Spleen (tissue), 7 donors: Measurements from ENCODE around the gene CAMTA1.

Experiments used
- POLR2A ChIP-seq, 3 donors: fragments of 450-650 bp; IDR thresholded peaks; one replicate each; pipeline ENCODE4 v1.5.1; 2017; ENCODE audit warnings: antibody characterized with exemption in 3 of 3, mild to moderate bottlenecking in 1 of 3
- POLR2AphosphoS5 ChIP-seq, 3 donors: sonication (generic); formaldehyde crosslinking; IDR thresholded peaks; one replicate each; pipeline ENCODE4 v1.5.1; 2017; ENCODE audit warnings: antibody characterized with exemption in 3 of 3
- TF ChIP-seq, protein P1 (sequence below), 11 experiments: fragments of 200-600 bp in 7 of 11; fragments of 450-650 bp in 4 of 11; sonication (generic) in 4 of 11; IDR thresholded peaks in 8 of 11; conservative IDR thresholded peaks in 3 of 11; 1 replicate in 7 of 11; 2 replicates in 4 of 11; pipeline versions ENCODE4 v1.4.0 to v1.8.0; 2016 to 2021; ENCODE audit warnings: antibody characterized with exemption in 11 of 11, inconsistent platforms in 4 of 11, mild to moderate bottlenecking in 1 of 11
- donor health status: DM: no; HTN: no; CAD: no; lungs with moderate emphysema.
- donor health status: DM: no; HTN: no; CAD: no.
- donor health status: DM: no; HTN: no; CAD: no.

DNA sequence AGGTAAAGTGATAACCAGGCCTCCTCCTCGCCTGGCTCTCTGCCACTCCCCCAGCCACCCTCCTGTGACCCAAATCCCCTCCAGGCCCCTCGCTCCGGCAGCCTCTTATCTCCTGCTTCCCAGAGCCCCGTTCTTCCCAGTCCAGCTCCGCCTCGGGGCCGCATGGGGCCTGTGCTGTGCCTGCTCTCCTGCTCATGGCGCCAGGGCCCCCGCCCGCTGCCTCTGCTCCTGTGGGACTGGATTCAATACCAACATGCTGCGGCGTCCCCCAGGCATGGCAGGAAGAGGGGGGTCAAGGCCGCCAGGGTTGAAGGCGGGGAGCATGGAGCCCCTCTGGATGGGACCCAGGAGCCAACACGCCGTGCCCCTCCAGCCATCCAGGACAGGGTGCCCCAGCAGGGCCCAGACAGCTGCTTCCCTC, 772.8 kb downstream of the CAMTA1 start:
- TF ChIP-seq, protein P1, sequence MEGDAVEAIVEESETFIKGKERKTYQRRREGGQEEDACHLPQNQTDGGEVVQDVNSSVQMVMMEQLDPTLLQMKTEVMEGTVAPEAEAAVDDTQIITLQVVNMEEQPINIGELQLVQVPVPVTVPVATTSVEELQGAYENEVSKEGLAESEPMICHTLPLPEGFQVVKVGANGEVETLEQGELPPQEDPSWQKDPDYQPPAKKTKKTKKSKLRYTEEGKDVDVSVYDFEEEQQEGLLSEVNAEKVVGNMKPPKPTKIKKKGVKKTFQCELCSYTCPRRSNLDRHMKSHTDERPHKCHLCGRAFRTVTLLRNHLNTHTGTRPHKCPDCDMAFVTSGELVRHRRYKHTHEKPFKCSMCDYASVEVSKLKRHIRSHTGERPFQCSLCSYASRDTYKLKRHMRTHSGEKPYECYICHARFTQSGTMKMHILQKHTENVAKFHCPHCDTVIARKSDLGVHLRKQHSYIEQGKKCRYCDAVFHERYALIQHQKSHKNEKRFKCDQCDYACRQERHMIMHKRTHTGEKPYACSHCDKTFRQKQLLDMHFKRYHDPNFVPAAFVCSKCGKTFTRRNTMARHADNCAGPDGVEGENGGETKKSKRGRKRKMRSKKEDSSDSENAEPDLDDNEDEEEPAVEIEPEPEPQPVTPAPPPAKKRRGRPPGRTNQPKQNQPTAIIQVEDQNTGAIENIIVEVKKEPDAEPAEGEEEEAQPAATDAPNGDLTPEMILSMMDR (IDR thresholded peaks at IDR 0.05 in 8 of 11, conservative IDR thresholded peaks at IDR 0.05 in 3 of 11): no peak
- TF ChIP-seq POLR2AphosphoS5 (IDR thresholded peaks at IDR 0.05) (no peak), POLR2A (IDR thresholded peaks at IDR 0.05) (no peak)
